NCI-H1930 (cell line): ENCODE measurements around the gene THRAP3.

Experiments used
- DNase-seq, 2 experiments: peaks; one replicate each; lab custom pipeline; 2025; lab: John Stamatoyannopoulos, UW

Gene THRAP3

GRCh38 chr1:36352910-36353878, 129.0 kb downstream of the THRAP3 start:
- DNase-seq, result no peak

- no peak for DNase-seq
These were observed 130.2 kb downstream of the THRAP3 start for GRCh38 chr1:36354486-36354885.
